Limb (tissue), 2 donors: ENCODE results near the gene LRIF1.
"Not testable (repeated sequence)": the region's sequence is repeated elsewhere in the genome, so short reads cannot be mapped to it uniquely, and the experiment has no call there.

Source experiments
- DNase-seq, 2 donors: peaks; one replicate each; pipeline ENCODE4 v3.0.0-alpha.2; 2016; ENCODE audit errors: extremely low spot score in 2 of 2

The LRIF1 gene

GRCh38 chr1:110948038-110948810 lies 15.5 kb downstream of the LRIF1 start:
- DNase-seq, result no peak

GRCh38 chr1:110945626-110946025 lies 18.1 kb downstream of the LRIF1 start:
- no peak for DNase-seq

GRCh38 chr1:110944806-110945205 lies 18.9 kb downstream of the LRIF1 start:
- no peak for DNase-seq

- no peak for DNase-seq
These were observed 27.2 kb downstream of the LRIF1 start for GRCh38 chr1:110936567-110936966.

- not testable (repeated sequence) for DNase-seq
These were observed 32.6 kb downstream of the LRIF1 start for GRCh38 chr1:110931097-110931496.

GRCh38 chr1:110928904-110929303 lies 34.8 kb downstream of the LRIF1 start:
- no peak for DNase-seq

GRCh38 chr1:110928191-110928590 lies 35.5 kb downstream of the LRIF1 start:
- DNase-seq, result no peak

GRCh38 chr1:110927484-110928075 lies 36.1 kb downstream of the LRIF1 start:
- no peak for DNase-seq

- no peak for DNase-seq
These were observed 41.8 kb downstream of the LRIF1 start for GRCh38 chr1:110921953-110922352.

- DNase-seq, result no peak
These were observed 45.7 kb downstream of the LRIF1 start for GRCh38 chr1:110918016-110918415.

- no peak for DNase-seq
These were observed 46.9 kb downstream of the LRIF1 start for GRCh38 chr1:110916669-110917306.

GRCh38 chr1:110916274-110916668 lies 47.5 kb downstream of the LRIF1 start:
- no peak for DNase-seq

- no peak for DNase-seq
These were observed 47.9 kb downstream of the LRIF1 start for GRCh38 chr1:110915804-110916203.

- no peak for DNase-seq
These were observed 49.0 kb downstream of the LRIF1 start for GRCh38 chr1:110914676-110915075.

- DNase-seq, result no peak
These were observed 50.9 kb downstream of the LRIF1 start for GRCh38 chr1:110912784-110913183.

GRCh38 chr1:110903853-110904500 lies 59.7 kb downstream of the LRIF1 start:
- DNase-seq, result no peak

GRCh38 chr1:110902820-110903463 lies 60.8 kb downstream of the LRIF1 start:
- no peak for DNase-seq

- DNase-seq, result no peak
These were observed 64.3 kb downstream of the LRIF1 start for GRCh38 chr1:110899458-110899843.

- DNase-seq, result no peak
These were observed 64.8 kb downstream of the LRIF1 start for GRCh38 chr1:110898734-110899457.

GRCh38 chr1:110897681-110898080 lies 66.0 kb downstream of the LRIF1 start:
- DNase-seq, result no peak
